Kidney epithelial cell (primary cell): Measurements from ENCODE around the gene ABCG1. TPM values are rescaled to one million over a fixed set of nuclear protein-coding genes. Genes with fewer than 3 reads are reported as not detected.
A peak's percentile ranks its signal among the peaks of the same experiment; 100 is the strongest.

ENCODE experiments used
- DNase-seq: peaks from one replicate; pipeline ENCODE4 v3.0.0-alpha.2; 2010; ENCODE audit warnings: low read depth
- H3K27me3 ChIP-seq: 2 replicates; pipeline ENCODE4 v1.6.0; 2011; ENCODE audit warnings: low read length; ENCODE audit not compliant: control insufficient read depth, insufficient read depth
- H3K36me3 ChIP-seq: 2 replicates; pipeline ENCODE4 v1.5.1; 2011; ENCODE audit warnings: low read length; ENCODE audit not compliant: control insufficient read depth, insufficient read depth
- H3K4me3 ChIP-seq: 2 replicates; pipeline ENCODE4 v1.5.1; 2011; ENCODE audit warnings: low read depth, mild to moderate bottlenecking, control low read depth, low read length
- CTCF ChIP-seq: IDR thresholded peaks from 2 replicates; pipeline ENCODE4 v1.5.1; 2011; ENCODE audit warnings: mild to moderate bottlenecking, moderate library complexity, low read length, control low read depth, inconsistent platforms; ENCODE audit not compliant: insufficient read depth, poor library complexity, severe bottlenecking
- total RNA-seq: library from RNA; depleted of rRNA; stranded (reverse); fragments of >200 nt; gene quantifications from 2 replicates; pipeline ENCODE4 v1.2.3, GENCODE V29; 2015

The ABCG1 gene
- total RNA-seq, 1 donor from 2014 or later, result 3.6 TPM

GRCh38 chr21:42314616-42315295, 95.8 kb downstream of the ABCG1 start:
- H3K27me3 ChIP-seq, result peaks cover 9% of the 10 kb centered on the region
- DNase-seq, result no peak
- TF ChIP-seq CTCF, result no peak

GRCh38 chr21:42315296-42315891, 96.5 kb downstream of the ABCG1 start, which contains the start of gene TFF3:
Gene TFF3, minus strand, starts transcription at chr21:42315409. Its CDS starts 35 bp downstream, at chr21:42315374.
- H3K27me3 ChIP-seq, result peaks cover 7% of the 10 kb centered on the region
- no peaks in the 10 kb centered on the region for H3K36me3 ChIP-seq
- no peak for TF ChIP-seq CTCF
- H3K4me3 ChIP-seq, result no peak within 1 kb of the TSS
- DNase-seq, result peak; percentile 58

More at GRCh38 chr21:42314616-42315295, 95.8 kb downstream of the ABCG1 start:
- Histone ChIP-seq H3K4me3 (no peak overlapping the region), H3K36me3 (no peaks in the 10 kb centered on the region)

GRCh38 chr21:42316891-42317290, 98.0 kb downstream of the ABCG1 start:
- Histone ChIP-seq H3K4me3 (no peak overlapping the region), H3K27me3 (peaks cover 6% of the 10 kb centered on the region), H3K36me3 (no peaks in the 10 kb centered on the region)
- TF ChIP-seq CTCF, result no peak
- no peak for DNase-seq

- Histone ChIP-seq H3K36me3 (no peaks in the 10 kb centered on the region), H3K27me3 (peaks cover 6% of the 10 kb centered on the region), H3K4me3 (no peak overlapping the region)
- no peak for TF ChIP-seq CTCF
- DNase-seq, result no peak
Observed at GRCh38 chr21:42317341-42317741, 98.4 kb downstream of the ABCG1 start.

GRCh38 chr21:42317826-42318746, 99.1 kb downstream of the ABCG1 start:
- peaks cover 6% of the 10 kb centered on the region for H3K27me3 ChIP-seq
- DNase-seq, result no peak
- TF ChIP-seq CTCF, result no peak
- H3K4me3 ChIP-seq, result no peak overlapping the region
- no peaks in the 10 kb centered on the region for H3K36me3 ChIP-seq
